GM23248 (cell line): ENCODE measurements around the gene CNGB1. TPM values are rescaled to one million over a fixed set of nuclear protein-coding genes. Genes with fewer than 3 reads are reported as not detected.

ENCODE experiments used
- DNase-seq: peaks from one replicate; pipeline ENCODE4 v3.0.0-alpha.2; 2015
- H2AFZ ChIP-seq: fragments of 200-600 bp; sonication (generic); 2 replicates; pipeline ENCODE4 v1.6.1; 2016; ENCODE audit warnings: antibody characterized with exemption
- H3F3A ChIP-seq: fragments of 200-600 bp; sonication (generic); 2 replicates; pipeline ENCODE4 v1.6.1; 2016; ENCODE audit warnings: mild to moderate bottlenecking, antibody characterized with exemption, mixed run types; ENCODE audit not compliant: insufficient read depth
- H3K27ac ChIP-seq: fragments of 200-600 bp; sonication (generic); 2 replicates; pipeline ENCODE4 v1.5.1; 2016; ENCODE audit warnings: mild to moderate bottlenecking
- H3K27me3 ChIP-seq: fragments of 200-600 bp; sonication (generic); replicated peaks from 2 replicates; pipeline ENCODE4 v1.6.1; 2016; ENCODE audit warnings: mild to moderate bottlenecking; ENCODE audit not compliant: insufficient read depth
- H3K36me3 ChIP-seq: fragments of 200-600 bp; sonication (generic); 2 replicates; pipeline ENCODE4 v1.6.1; 2016; ENCODE audit warnings: low read depth, mild to moderate bottlenecking
- H3K4me1 ChIP-seq: fragments of 200-600 bp; sonication (generic); 2 replicates; pipeline ENCODE4 v1.6.1; 2016; ENCODE audit warnings: mild to moderate bottlenecking; ENCODE audit not compliant: insufficient read depth
- H3K4me2 ChIP-seq: fragments of 200-600 bp; sonication (generic); one replicate; pipeline ENCODE4 v1.6.1; 2016; ENCODE audit warnings: mild to moderate bottlenecking; ENCODE audit not compliant: unreplicated experiment
- H3K4me3 ChIP-seq: fragments of 200-600 bp; sonication (generic); 2 replicates; pipeline ENCODE4 v1.5.1; 2016; ENCODE audit warnings: mild to moderate bottlenecking
- H3K79me2 ChIP-seq: fragments of 200-600 bp; sonication (generic); 2 replicates; pipeline ENCODE4 v1.6.1; 2016; ENCODE audit warnings: mild to moderate bottlenecking; ENCODE audit not compliant: insufficient read depth
- H3K9ac ChIP-seq: fragments of 200-600 bp; sonication (generic); 2 replicates; pipeline ENCODE4 v1.6.1; 2016; ENCODE audit warnings: mild to moderate bottlenecking
- H3K9me2 ChIP-seq: fragments of 200-600 bp; sonication (generic); 2 replicates; pipeline ENCODE4 v1.6.1; 2016; ENCODE audit warnings: mixed run types, mild to moderate bottlenecking, moderate library complexity; ENCODE audit not compliant: insufficient read depth
- H3K9me3 ChIP-seq: fragments of 200-600 bp; sonication (generic); one replicate; pipeline ENCODE4 v1.6.1; 2017; ENCODE audit warnings: low read depth
- H4K20me1 ChIP-seq: fragments of 200-600 bp; sonication (generic); 2 replicates; pipeline ENCODE4 v1.6.0; 2016; ENCODE audit not compliant: insufficient read depth
- EZH2 ChIP-seq: fragments of 200-600 bp; sonication (generic); IDR thresholded peaks from 2 replicates; pipeline ENCODE4 v1.6.1; 2018; ENCODE audit warnings: antibody characterized with exemption, mild to moderate bottlenecking; ENCODE audit not compliant: insufficient read depth, poor library complexity, severe bottlenecking
- EZH2phosphoT487 ChIP-seq: fragments of 200-600 bp; sonication (generic); IDR thresholded peaks from 2 replicates; pipeline ENCODE4 v1.6.1; 2018; ENCODE audit warnings: antibody characterized with exemption, moderate library complexity, mild to moderate bottlenecking, low read depth; ENCODE audit not compliant: insufficient read depth
- WGBS, 2 experiments: methylation state at CpG; one replicate each; pipeline ENCODE4 v1.1.6; 2015 to 2017; ENCODE audit warnings: low lambda C conversion rate in 2 of 2, low coverage in 1 of 2; ENCODE audit errors: missing lambda C conversion rate in 2 of 2; 5-methylcytosine and 5-hydroxymethylcytosine counted together
- in situ Hi-C: fragments of 300-500 bp; cut with MboI; formaldehyde crosslinking; loops from 2 replicates; pipeline ENCODE4 v1.15.0; 2020
- polyA plus RNA-seq: library from polyadenylated mRNA; unstranded; fragments of >200 nt; fragmentation: Nextera tagmentation; extraction: Ambion mirVana; gene quantifications from 2 replicates; pipeline ENCODE4 v1.2.1, GENCODE V29; 2016
- total RNA-seq: library from RNA; depleted of rRNA; stranded (reverse); fragments of >200 nt; shearing (Covaris generic); gene quantifications from 2 replicates; pipeline ENCODE4 v1.2.3, GENCODE V29; 2014

Gene CNGB1
- total and polyA plus RNA-seq, 2 experiments from 2014 or later = not detected

DNA sequence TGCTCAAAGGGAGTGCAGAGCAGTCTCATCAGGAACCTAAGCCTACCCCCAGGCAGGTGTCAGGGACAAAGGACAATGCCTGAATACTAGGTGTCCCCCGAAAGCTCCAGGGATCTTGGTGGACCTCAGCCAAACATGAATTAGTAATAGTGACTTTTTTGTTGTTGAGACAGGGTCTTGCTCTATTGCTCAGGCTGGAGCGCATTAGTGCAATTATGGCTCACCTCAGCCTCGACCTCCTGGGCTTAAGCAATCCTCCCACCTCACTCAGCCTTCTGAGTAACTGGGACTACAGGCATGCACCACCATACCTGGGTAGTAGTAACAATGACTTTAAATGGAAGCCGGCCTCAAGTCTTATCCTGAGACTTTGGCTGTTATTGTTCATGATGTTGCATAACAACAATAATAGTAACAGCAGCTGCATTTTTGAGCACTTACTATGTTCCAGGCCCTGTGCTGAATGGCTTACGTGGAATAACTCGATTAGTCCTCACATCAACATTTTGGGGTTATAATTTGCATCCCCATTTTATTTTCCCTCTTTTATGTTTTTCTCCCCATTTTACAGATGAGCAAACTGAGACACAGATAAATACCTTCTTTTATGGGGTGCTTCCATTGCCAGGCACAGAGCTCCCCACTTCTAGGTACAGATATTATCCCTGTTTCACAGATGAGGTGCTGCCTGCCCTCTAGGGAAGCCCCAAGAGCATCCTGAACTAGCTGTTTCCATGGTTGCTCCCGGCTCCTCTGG lies 19.5 kb downstream of the CNGB1 start:
- 70 to 73% methylated on average over 7 of the region's 7 CpGs for WGBS, 2 experiments

DNA sequence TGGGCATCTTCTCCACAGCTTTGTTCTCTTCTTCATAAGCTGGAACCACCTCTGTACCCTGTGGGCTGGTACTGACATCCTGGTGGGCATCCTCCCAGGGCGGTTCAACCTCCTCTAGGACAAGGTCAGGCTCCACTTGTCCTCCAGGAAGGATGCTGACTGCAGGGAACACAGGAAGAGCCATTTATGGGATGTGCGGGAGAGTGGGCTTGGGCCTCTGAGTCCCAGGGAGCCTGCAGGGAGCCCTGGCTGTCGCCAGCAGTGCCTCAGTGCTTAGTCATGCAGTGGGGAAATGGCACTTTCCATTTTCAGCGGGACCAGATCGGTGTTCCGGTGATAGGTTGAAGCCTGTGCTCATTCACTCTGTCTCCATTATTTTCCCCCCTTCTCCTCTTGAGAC lies 20.5 kb downstream of the CNGB1 start:
- peaks cover 5% of the 10 kb centered on the region; the same call in 1 of the 2 replicates for H3K27me3 ChIP-seq
- no peaks in the 10 kb centered on the region for H3K79me2 ChIP-seq
- H3K9me3 ChIP-seq = no peaks in the 10 kb centered on the region
- WGBS, 2 experiments = 60 to 63% methylated on average over 6 of the region's 6 CpGs
- no peaks in the 10 kb centered on the region for H3K36me3 ChIP-seq
- H3K27ac ChIP-seq = no peak overlapping the region
- H4K20me1 ChIP-seq = no peaks in the 10 kb centered on the region
- TF ChIP-seq EZH2phosphoT487 (no peak), EZH2 (no peak)
- no peaks in the 10 kb centered on the region for H3K4me1 ChIP-seq
- DNase-seq = no peak
- H3K9ac ChIP-seq = no peak overlapping the region
- in situ Hi-C loops = no loop called here
- no peaks in the 10 kb centered on the region for H3K9me2 ChIP-seq
- H3K4me2 ChIP-seq = no peak overlapping the region
- no peaks in the 10 kb centered on the region for H3F3A ChIP-seq
- no peak overlapping the region for H3K4me3 ChIP-seq
- H2AFZ ChIP-seq = no peak overlapping the region

More for the DNA sequence above, 19.5 kb downstream of the CNGB1 start:
- Histone ChIP-seq H2AFZ (no peak overlapping the region), H3K36me3 (no peaks in the 10 kb centered on the region), H4K20me1 (no peaks in the 10 kb centered on the region), H3K79me2 (no peaks in the 10 kb centered on the region), H3K4me2 (no peak overlapping the region), H3F3A (no peaks in the 10 kb centered on the region), H3K9me3 (no peaks in the 10 kb centered on the region), H3K4me3 (no peak overlapping the region), H3K4me1 (no peaks in the 10 kb centered on the region), H3K9ac (no peak overlapping the region), H3K9me2 (no peaks in the 10 kb centered on the region), H3K27ac (no peak overlapping the region), H3K27me3 (peaks cover 5% of the 10 kb centered on the region; the same call in 1 of the 2 replicates)
- in situ Hi-C loops = no loop called here
- DNase-seq = no peak
- no peak for TF ChIP-seq EZH2phosphoT487
- TF ChIP-seq EZH2 = no peak

DNA sequence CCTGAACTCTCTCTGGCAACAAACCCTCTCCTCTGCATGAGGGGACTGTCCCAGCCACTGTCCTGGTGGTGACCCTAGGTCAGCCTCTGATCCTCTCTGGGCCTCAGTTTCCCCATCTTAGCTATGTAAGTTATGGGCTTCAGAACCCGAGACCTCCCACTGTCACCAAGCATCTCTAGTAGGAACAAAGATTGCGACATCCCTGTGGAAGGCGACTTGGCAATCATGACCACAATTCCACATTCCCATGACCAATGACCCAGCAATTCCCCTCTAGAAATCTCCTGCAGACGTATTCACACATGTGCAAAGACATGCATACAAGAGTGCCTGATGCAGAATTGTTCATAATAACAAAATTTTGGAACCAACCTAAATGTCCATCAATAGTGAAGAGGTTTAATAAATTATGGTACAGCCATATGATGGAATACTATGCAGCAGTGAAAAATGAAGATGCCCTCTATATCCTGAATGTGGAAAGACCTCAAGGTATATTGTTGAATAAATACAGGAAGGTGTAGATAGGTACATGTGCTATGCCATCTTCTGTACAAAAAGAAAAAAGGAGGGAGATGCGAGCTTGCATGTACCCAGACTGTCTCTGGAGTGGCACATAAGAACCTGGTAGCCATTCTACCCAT lies 21.2 kb downstream of the CNGB1 start:
- Histone ChIP-seq H3K4me3 (no peak overlapping the region), H3K27me3 (peaks cover 5% of the 10 kb centered on the region; the same call in 1 of the 2 replicates), H2AFZ (no peak overlapping the region), H3K4me2 (no peak overlapping the region), H3K9ac (no peak overlapping the region), H3K4me1 (no peaks in the 10 kb centered on the region), H3K27ac (no peak overlapping the region), H3K36me3 (no peaks in the 10 kb centered on the region), H3K9me3 (no peaks in the 10 kb centered on the region), H3K79me2 (no peaks in the 10 kb centered on the region), H4K20me1 (no peaks in the 10 kb centered on the region), H3F3A (no peaks in the 10 kb centered on the region), H3K9me2 (no peaks in the 10 kb centered on the region)
- DNase-seq = peak; percentile 26
- WGBS, 2 experiments = 73 to 74% methylated on average over 5 of the region's 5 CpGs
- in situ Hi-C loops = no loop called here
- TF ChIP-seq EZH2phosphoT487 (no peak), EZH2 (no peak)

DNA sequence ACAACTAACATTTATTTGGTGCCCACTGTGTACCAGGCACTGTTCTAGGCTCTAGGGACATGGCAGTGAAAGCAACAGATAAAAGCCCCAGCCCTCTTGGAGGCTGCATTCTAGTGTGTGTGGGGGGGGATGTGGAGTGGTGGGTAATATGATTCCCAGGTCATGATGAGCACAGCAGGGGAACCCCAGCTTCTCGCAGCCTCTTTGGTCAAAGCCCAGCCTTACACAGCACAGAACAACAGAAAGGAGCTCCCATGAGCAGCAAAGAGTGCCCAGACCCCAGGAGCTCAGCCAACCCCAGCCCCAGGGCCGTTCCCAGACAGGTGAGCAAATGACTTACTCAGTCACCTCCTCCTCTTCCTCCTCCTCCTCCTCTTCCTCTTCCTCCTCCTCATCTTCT lies 21.9 kb downstream of the CNGB1 start:
- Histone ChIP-seq H3K79me2 (no peaks in the 10 kb centered on the region), H3K4me1 (no peaks in the 10 kb centered on the region), H3F3A (no peaks in the 10 kb centered on the region), H4K20me1 (no peaks in the 10 kb centered on the region), H3K4me2 (no peak overlapping the region), H3K9me2 (no peaks in the 10 kb centered on the region), H3K4me3 (no peak overlapping the region), H3K36me3 (no peaks in the 10 kb centered on the region), H3K27ac (no peak overlapping the region), H2AFZ (no peak overlapping the region), H3K9ac (no peak overlapping the region), H3K9me3 (no peaks in the 10 kb centered on the region), H3K27me3 (peaks cover 5% of the 10 kb centered on the region; the same call in 1 of the 2 replicates)
- DNase-seq = no peak
- WGBS, 2 experiments = 0 to 7% methylated on average over 1 to 2 of the region's 2 CpGs
- TF ChIP-seq EZH2 (no peak), EZH2phosphoT487 (no peak)
- in situ Hi-C loops = no loop called here
